ENCODE results near the gene CARTPT. TPM values are rescaled to one million over a fixed set of nuclear protein-coding genes. Genes with fewer than 3 reads are reported as not detected.

CARTPT gene
- total RNA-seq, 1 experiment from 2014 or later = not detected

DNA sequence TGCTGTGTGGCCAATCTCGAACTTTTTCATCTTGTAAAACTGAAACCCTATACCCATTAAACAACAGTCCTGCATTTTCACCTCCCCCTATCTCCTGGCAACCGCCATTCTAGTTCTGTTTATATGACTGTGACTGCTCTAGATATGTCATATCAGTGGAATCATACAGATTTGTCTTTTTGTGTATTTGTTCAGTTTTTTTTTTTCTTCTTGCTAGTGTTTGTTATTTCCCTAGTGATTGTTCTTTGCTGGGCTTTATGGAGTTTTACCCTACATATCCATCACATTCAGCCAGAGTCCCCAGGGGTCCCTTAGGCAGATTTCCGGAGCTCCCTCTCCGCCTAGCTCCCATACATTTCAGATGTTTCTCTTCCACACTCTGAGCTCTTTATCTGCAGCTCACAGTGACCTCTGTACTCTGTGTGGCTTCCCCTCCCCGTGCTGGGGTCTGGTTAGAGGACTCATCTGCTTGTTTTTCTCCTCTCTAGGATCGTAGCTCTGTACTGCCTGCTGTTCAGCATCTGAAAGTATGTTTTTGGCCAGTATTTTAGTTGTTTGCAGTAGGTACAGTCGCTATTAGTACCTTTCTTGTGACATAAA is 25.1 kb upstream of the CARTPT start (continued):
- TF ChIP-seq ZNF281 (CRISPR knock-in tag; IDR thresholded peaks at IDR 0.05) (no peak), ZNF317 (CRISPR knock-in tag; IDR thresholded peaks at IDR 0.05; ENCODE audit: borderline replicate concordance, low read depth) (no peak), HMGXB4 (CRISPR knock-in tag; IDR thresholded peaks at IDR 0.05) (no peak), OVOL2 (CRISPR knock-in tag; IDR thresholded peaks at IDR 0.05; ENCODE audit: borderline replicate concordance) (no peak)
- TF ChIP-seq, protein P1, sequence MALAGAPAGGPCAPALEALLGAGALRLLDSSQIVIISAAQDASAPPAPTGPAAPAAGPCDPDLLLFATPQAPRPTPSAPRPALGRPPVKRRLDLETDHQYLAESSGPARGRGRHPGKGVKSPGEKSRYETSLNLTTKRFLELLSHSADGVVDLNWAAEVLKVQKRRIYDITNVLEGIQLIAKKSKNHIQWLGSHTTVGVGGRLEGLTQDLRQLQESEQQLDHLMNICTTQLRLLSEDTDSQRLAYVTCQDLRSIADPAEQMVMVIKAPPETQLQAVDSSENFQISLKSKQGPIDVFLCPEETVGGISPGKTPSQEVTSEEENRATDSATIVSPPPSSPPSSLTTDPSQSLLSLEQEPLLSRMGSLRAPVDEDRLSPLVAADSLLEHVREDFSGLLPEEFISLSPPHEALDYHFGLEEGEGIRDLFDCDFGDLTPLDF (CRISPR knock-in tag; IDR thresholded peaks at IDR 0.05) = no peak
- TF ChIP-seq, protein P2, sequence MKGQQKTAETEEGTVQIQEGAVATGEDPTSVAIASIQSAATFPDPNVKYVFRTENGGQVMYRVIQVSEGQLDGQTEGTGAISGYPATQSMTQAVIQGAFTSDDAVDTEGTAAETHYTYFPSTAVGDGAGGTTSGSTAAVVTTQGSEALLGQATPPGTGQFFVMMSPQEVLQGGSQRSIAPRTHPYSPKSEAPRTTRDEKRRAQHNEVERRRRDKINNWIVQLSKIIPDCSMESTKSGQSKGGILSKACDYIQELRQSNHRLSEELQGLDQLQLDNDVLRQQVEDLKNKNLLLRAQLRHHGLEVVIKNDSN (CRISPR knock-in tag; IDR thresholded peaks at IDR 0.05) = no peak

GRCh38 chr5:71695071-71695470 is 24.0 kb upstream of the CARTPT start:
- Mint-ChIP-seq H3K27ac (no peak overlapping the region), H3K9me3 (peaks cover 4% of the 10 kb centered on the region; the same call in 1 of the 2 replicates), H3K27me3 (ENCODE audit: low read depth) (peaks cover 2% of the 10 kb centered on the region; the same call in 1 of the 2 replicates), H3K4me1 (peaks cover 30% of the 10 kb centered on the region), H3K4me3 (no peak overlapping the region), H3K36me3 (no peaks in the 10 kb centered on the region)
- no peak for ATAC-seq
- ChIA-PET POLR2A (no interaction called here), CTCF (no interaction called here)
- no peak for DNase-seq (ENCODE audit: low spot score)
- TF ChIP-seq JAZF1 (CRISPR knock-in tag; IDR thresholded peaks at IDR 0.05) (no peak), GABPB1 (CRISPR knock-in tag; IDR thresholded peaks at IDR 0.05) (0 out of 2 replicates have a peak, but pooled peaks have one; percentile 11), FOXP4 (CRISPR knock-in tag; IDR thresholded peaks at IDR 0.05) (no peak), ARID4B (CRISPR knock-in tag; IDR thresholded peaks at IDR 0.05; ENCODE audit: borderline replicate concordance) (no peak), SMAD4 (CRISPR knock-in tag; IDR thresholded peaks at IDR 0.05) (no peak), EMX1 (CRISPR knock-in tag; IDR thresholded peaks at IDR 0.05) (no peak), FOXK1 (CRISPR knock-in tag; IDR thresholded peaks at IDR 0.05) (no peak), SMAD3 (CRISPR knock-in tag; IDR thresholded peaks at IDR 0.05; ENCODE audit: borderline replicate concordance) (no peak), TP53 (CRISPR knock-in tag; IDR thresholded peaks at IDR 0.05) (no peak)

All from WTC11 (cell line).